ENCODE data around the gene SLC6A7. TPM values are rescaled to one million over a fixed set of nuclear protein-coding genes. Genes with fewer than 3 reads are reported as not detected.

The SLC6A7 gene
- total RNA-seq = not detected in 2 replicates

DNA sequence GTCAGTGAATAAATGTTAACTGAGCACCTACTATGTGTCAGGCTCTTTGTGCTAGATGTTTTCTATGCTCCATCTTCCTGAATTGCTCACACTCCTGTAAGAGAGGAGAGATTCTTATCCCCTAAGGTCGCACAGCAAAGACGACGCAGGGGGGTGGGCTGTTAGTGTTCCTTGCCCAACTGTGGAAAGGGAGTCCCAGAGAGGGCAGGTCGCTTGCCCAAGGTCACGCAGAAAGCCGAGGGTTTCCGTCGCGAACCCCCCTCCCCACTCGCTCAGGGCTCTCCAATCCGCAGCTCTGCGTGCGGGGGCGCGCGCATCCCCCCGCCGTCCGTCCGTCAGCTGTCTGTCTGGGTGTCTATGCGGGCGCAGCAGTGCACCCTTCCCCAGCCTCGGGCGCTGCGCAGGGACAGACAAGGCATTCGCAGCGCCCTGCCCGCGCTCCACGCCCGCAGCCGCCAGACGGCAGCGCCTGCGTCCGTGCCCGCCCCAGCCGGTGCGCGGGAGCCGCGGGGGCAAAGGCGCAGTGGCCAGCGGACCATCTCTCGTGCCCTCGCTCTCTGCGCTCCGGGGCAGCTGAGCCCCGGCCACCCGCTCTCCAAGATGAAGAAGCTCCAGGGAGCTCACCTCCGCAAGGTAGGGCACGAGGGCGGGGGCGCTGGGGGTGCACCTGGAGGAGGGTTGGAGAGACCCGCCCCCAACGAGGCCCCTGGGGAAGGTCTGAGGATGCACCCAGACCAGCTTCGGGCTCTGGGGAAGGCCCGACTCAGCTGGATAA is at the start of gene SLC6A7:
TSS of gene SLC6A7 (plus strand) at position 335 of the 775 bp plus-strand sequence. CDS start at position 601, 266 bp downstream.

GRCh38 chr5:150155258-150156026 is 34.4 kb upstream of the SLC6A7 start, which contains the start of gene PDGFRB:
PDGFRB (minus strand) TSS chr5:150155845; CDS start chr5:150137047, 18,798 bp downstream.

GRCh38 chr5:150166650-150167511 is 23.0 kb upstream of the SLC6A7 start, which contains the start of gene CDX1:
CDX1 (plus strand) TSS chr5:150166778; CDS start chr5:150166877, 99 bp downstream.

Other genes starting within 250 kb of the SLC6A7 start
- under 0.01 TPM in 1 of 2 replicates, not detected in the other for gene PDE6A, start 245.3 kb upstream of the SLC6A7 start, total RNA-seq
- gene SLC26A2, start 229.3 kb upstream of the SLC6A7 start, total RNA-seq = 9.1 and 9.6 TPM in 2 replicates
- gene TIGD6, start 189.4 kb upstream of the SLC6A7 start, total RNA-seq = 3.6 and 5.5 TPM in 2 replicates
- gene HMGXB3, start 189.3 kb upstream of the SLC6A7 start, total RNA-seq = 26.7 and 32.1 TPM in 2 replicates
- not detected in 2 replicates for gene CSF1R, start 103.5 kb upstream of the SLC6A7 start, total RNA-seq
- gene PDGFRB, start 34.2 kb upstream of the SLC6A7 start, total RNA-seq = 232 and 372 TPM in 2 replicates
- 0.12 and 0.60 TPM in 2 replicates for gene CDX1, start 23.3 kb upstream of the SLC6A7 start, total RNA-seq
- not detected in 2 replicates for gene CAMK2A, start 99.7 kb downstream of the SLC6A7 start, total RNA-seq
- 3.3 and 7.2 TPM in 2 replicates for gene ARSI, start 112.8 kb downstream of the SLC6A7 start, total RNA-seq
- gene TCOF1, start 167.6 kb downstream of the SLC6A7 start, total RNA-seq = 15.0 and 15.3 TPM in 2 replicates
- gene CD74, start 222.8 kb downstream of the SLC6A7 start, total RNA-seq = 0.47 and 3.2 TPM in 2 replicates